ENCODE results near the gene LZTR1.

Gene LZTR1

GRCh38 chr22:20977516-20978170, 4.5 kb upstream of the LZTR1 start:
- no peak for DNase-seq (ENCODE audit: extremely low read depth, low read depth)
- no peak for TF ChIP-seq CTCF (IDR thresholded peaks at IDR 0.05; ENCODE audit: low read depth, low read length)

GRCh38 chr22:20978419-20978818, 3.7 kb upstream of the LZTR1 start:
- DNase-seq (ENCODE audit: extremely low read depth, low read depth), result no peak
- no peak for TF ChIP-seq CTCF (IDR thresholded peaks at IDR 0.05; ENCODE audit: low read depth, low read length)

- TF ChIP-seq CTCF (IDR thresholded peaks at IDR 0.05; ENCODE audit: low read depth, low read length), result no peak
- no peak for DNase-seq (ENCODE audit: extremely low read depth, low read depth)
These were observed 2.8 kb upstream of the LZTR1 start for GRCh38 chr22:20979243-20979809.

- TF ChIP-seq CTCF (IDR thresholded peaks at IDR 0.05; ENCODE audit: low read depth, low read length), result no peak
- DNase-seq (ENCODE audit: extremely low read depth, low read depth), result no peak
These were observed 2.1 kb upstream of the LZTR1 start for GRCh38 chr22:20979940-20980453.

- DNase-seq (ENCODE audit: extremely low read depth, low read depth), result no peak
- TF ChIP-seq CTCF (IDR thresholded peaks at IDR 0.05; ENCODE audit: low read depth, low read length), result no peak
These were observed 1.6 kb upstream of the LZTR1 start for GRCh38 chr22:20980523-20980922.

GRCh38 chr22:20980938-20981722, 967 bp upstream of the LZTR1 start:
- DNase-seq (ENCODE audit: extremely low read depth, low read depth), result no peak
- TF ChIP-seq CTCF (IDR thresholded peaks at IDR 0.05; ENCODE audit: low read depth, low read length), result no peak

- no peak for DNase-seq (ENCODE audit: extremely low read depth, low read depth)
- TF ChIP-seq CTCF (IDR thresholded peaks at IDR 0.05; ENCODE audit: low read depth, low read length), result no peak
These were observed 426 bp downstream of the LZTR1 start for GRCh38 chr22:20982563-20982882.

All from AG09319 (cell line).